CD4-positive, alpha-beta T cell treated with Interleukin-12 subunit alpha and Interleukin-12 subunit beta, for 1 hour (primary cell): Measurements from ENCODE around the gene AJUBA.
"Not testable (repeated sequence)": the region's sequence is repeated elsewhere in the genome, so short reads cannot be mapped to it uniquely, and the experiment has no call there.

Experiments used
- DNase-seq: peaks from one replicate; pipeline ENCODE4 v3.0.0-alpha.2; 2020

AJUBA gene

GRCh38 chr14:22982477-22983245, at the start of gene AJUBA:
Gene AJUBA (minus strand): TSS chr14:22982551. CDS start chr14:22982266, 285 bp downstream.
- DNase-seq = peak; percentile 78

GRCh38 chr14:23030936-23031335, 48.6 kb upstream of the AJUBA start:
- no peak for DNase-seq

GRCh38 chr14:23028799-23029198, 46.4 kb upstream of the AJUBA start:
- peak; percentile 37 for DNase-seq

GRCh38 chr14:23025151-23025814, 42.9 kb upstream of the AJUBA start:
- no peak for DNase-seq

GRCh38 chr14:23024612-23025075, 42.3 kb upstream of the AJUBA start:
- no peak for DNase-seq

GRCh38 chr14:23023795-23024152, 41.4 kb upstream of the AJUBA start:
- no peak for DNase-seq

GRCh38 chr14:23023022-23023794, 40.9 kb upstream of the AJUBA start:
- no peak for DNase-seq

- DNase-seq = no peak
Observed at GRCh38 chr14:23021889-23022442, 39.6 kb upstream of the AJUBA start.

GRCh38 chr14:23021434-23021833, 39.1 kb upstream of the AJUBA start:
- DNase-seq = no peak

GRCh38 chr14:23020143-23021128, 38.1 kb upstream of the AJUBA start:
- no peak for DNase-seq

- DNase-seq = no peak
Observed at GRCh38 chr14:23018107-23018506, 35.8 kb upstream of the AJUBA start.

GRCh38 chr14:23017091-23017490, 34.7 kb upstream of the AJUBA start:
- DNase-seq = no peak

- DNase-seq = no peak
Observed at GRCh38 chr14:23015618-23016017, 33.3 kb upstream of the AJUBA start.

- DNase-seq = not testable (repeated sequence)
Observed at GRCh38 chr14:23013749-23014054, 31.4 kb upstream of the AJUBA start.

GRCh38 chr14:23013054-23013748, 30.9 kb upstream of the AJUBA start:
- DNase-seq = no peak

GRCh38 chr14:23009939-23010726, 27.8 kb upstream of the AJUBA start, which contains the start of gene C14orf93:
Gene C14orf93 (minus strand): TSS chr14:23010143. CDS start chr14:22999023, 11,120 bp downstream.
- DNase-seq = peak; percentile 82

GRCh38 chr14:23009483-23009938, 27.2 kb upstream of the AJUBA start:
- DNase-seq = no peak

GRCh38 chr14:23008831-23009230, 26.5 kb upstream of the AJUBA start:
- no peak for DNase-seq

GRCh38 chr14:23006544-23007419, 24.4 kb upstream of the AJUBA start:
- DNase-seq = peak; percentile 99

GRCh38 chr14:23006188-23006534, 23.8 kb upstream of the AJUBA start:
- DNase-seq = no peak
